Embryonic facial prominence (tissue), 1 donor: ENCODE measurements around the gene CCDC102A.

Experiments used
- DNase-seq: peaks from one replicate; pipeline ENCODE4 v3.0.0-alpha.2; 2016; ENCODE audit errors: extremely low spot score

Gene CCDC102A

DNA sequence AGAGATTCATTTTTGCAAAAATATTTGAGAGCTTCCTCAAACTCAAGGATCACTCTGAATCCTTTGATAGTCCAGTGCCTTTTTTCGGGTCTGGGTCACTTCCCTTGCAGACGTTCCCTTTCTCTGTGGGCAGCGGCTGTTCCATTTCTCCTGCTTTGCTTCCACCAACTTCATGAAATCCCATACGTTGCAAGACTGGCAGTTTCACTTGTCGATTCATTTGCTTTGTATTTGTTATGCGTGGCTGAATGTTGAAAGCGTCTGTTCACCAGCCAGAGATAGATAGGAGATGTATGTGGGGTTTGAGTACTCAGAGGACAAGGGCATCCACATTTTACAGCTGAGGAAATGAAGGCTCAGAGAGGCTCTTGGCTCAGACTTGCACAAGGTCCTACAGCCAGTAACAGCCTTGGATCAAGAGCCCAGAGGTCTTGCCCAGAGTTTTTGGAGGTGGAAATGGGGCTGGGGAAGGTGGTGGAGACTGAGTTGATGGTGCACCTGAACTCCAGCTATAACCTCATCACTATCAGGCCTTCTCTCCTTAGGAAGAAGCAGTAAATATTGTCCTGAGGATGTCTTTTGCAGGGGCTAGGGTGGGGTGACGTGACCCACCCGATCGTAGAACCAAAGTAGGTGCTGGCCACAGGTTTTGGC lies 1.3 kb upstream of the CCDC102A start:
- no peak for DNase-seq

GRCh38 chr16:57537194-57537505 lies 779 bp upstream of the CCDC102A start:
- DNase-seq = no peak

- peak; percentile 83 for DNase-seq
These were observed 578 bp downstream of the CCDC102A start for GRCh38 chr16:57535680-57536305.

DNA sequence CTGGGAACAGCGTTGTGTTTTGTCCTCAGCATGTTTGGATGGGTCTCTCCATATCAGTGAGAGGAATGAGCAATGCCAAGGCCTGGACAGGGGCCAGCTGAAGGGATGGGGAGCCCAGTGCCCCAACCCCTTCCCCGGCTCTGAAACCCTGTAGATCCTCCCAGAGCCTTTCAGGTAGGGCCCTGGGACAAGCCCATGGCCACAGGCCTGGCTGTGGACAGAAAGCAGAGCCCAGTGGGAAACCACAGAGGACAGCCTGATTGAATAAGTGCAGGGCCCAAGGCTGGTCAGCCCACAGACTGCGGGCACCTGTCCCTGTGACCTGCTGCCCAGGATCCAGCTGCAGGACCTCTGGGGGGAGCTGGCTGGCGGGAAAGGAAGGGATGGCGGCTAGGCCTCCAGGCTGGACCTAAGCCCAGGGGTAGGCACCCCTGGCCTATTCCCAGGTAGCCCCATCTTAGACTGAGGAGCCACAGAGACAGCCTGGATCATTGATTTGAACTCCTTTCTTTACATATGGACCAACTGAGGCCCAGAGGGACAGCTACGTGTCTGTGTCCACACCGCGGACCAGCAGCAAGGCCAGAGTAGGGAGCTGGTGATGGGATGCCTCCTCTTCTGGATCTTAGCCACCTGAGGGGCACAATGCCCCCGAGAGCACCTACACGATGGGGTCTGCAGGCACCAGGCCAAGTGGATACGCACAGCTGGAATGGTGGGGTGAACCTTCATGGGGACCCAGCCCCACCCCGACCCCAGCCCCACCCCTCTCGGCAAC lies 1.3 kb downstream of the CCDC102A start:
- DNase-seq = no peak

DNA sequence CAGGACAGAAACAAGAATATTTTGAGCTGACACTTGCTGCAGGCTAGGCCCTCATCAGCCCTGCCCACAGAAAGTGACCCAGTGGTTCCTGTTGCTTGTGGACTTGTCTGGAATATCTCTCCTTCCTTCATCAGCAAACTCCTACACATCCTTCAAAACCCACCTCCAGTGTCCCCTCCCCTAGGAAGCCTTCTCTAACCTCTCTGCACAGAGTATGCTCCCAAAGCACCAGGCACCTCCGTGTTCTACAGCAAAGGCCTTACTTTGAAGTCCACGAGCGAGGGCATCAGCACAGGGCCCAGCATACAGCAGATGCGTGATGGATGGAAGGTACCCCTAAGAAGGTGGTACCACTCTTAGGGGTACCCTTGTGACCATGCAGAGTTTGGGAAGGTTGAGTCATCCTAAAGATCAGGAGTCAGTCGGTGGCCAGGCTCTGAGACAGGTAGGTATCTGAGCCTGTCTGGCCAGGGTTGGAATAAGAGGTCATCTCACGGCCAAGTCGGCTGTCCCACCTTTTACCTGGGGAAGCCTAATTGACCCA lies 2.0 kb downstream of the CCDC102A start:
- no peak for DNase-seq

- DNase-seq = no peak
These were observed 2.7 kb downstream of the CCDC102A start for GRCh38 chr16:57533431-57534336.

DNA sequence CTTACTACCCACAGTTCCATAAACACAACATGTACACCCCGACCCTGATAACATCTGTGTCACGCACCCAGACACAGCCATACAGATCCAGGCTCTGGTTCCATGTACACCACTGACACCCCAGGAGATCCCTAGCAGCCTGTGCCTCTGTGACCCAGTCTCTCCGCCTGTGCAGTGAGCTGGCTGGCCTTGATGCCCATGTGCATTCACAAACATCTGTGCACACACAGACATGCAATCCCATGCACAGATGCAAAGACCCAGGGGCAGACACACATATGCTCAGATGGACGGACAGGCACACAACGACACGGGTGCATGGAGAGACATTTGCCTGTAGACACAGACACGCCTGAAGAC lies 4.1 kb downstream of the CCDC102A start:
- no peak for DNase-seq

DNA sequence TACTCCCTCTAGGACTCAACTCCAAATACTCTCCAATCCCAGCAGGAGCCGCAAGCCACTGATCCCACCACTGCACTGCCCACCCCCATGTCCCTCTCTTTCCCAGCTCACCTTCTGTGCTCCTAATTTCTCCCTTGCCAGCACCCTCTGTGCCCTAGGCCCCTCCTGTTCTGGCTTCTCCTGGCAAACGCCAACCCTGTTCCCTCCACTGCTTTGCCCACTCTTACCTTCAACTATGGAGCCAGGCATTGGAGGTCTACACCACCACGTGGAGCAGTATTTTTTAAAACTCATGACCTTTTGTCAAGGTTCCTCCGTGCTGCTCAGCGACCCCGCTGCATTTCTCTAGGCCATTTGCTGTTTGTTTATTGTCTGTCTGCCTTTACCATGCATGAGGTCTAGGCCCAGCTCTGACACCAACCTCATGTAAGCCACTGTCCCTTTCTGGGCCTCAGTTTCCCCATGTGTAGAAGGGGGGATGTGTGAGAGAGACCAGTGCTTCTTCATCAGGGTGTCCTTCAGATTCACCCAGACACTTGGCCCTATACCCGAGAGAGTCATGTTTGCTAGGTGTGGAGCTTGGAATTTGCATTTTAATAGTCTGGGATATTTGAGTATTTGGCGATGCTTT lies 4.6 kb downstream of the CCDC102A start:
- no peak for DNase-seq

DNA sequence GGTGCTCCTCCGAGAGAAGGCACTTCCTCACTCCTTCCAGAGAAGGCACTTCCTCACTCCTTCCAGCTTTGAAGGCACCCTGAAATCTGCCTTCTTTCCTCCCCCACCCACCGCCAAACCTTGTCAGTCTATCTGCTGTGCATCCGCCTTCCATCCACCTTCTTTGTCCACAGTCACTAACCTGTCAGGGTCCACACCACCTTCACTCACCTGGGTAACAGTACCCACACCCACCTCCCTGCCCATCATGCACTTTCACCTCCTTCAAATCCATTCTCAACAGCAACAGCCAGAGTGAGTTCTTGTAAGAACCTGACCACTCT lies 5.2 kb downstream of the CCDC102A start:
- DNase-seq = no peak

- no peak for DNase-seq
These were observed 5.7 kb downstream of the CCDC102A start for GRCh38 chr16:57530522-57531252.

DNA sequence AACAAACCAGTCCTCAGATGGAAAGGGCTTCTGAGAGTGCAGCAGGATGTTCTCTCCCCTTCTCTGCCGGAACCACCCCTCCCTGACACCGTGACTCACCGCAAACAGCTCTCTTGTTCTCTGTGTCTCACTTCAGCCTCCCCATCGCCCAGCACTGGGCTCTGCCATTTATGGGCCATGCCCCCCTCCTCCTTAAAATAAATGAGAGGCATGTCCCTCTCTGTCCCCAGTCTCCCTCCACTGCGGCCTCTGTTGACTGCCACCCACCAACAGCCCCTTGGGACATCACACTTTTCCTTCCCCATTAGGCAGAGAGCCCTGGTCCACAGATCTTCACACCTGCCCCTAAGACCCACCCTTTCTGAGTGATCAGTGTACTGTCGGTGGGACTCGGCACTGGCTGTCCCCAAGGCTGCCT lies 6.3 kb downstream of the CCDC102A start:
- no peak for DNase-seq

DNA sequence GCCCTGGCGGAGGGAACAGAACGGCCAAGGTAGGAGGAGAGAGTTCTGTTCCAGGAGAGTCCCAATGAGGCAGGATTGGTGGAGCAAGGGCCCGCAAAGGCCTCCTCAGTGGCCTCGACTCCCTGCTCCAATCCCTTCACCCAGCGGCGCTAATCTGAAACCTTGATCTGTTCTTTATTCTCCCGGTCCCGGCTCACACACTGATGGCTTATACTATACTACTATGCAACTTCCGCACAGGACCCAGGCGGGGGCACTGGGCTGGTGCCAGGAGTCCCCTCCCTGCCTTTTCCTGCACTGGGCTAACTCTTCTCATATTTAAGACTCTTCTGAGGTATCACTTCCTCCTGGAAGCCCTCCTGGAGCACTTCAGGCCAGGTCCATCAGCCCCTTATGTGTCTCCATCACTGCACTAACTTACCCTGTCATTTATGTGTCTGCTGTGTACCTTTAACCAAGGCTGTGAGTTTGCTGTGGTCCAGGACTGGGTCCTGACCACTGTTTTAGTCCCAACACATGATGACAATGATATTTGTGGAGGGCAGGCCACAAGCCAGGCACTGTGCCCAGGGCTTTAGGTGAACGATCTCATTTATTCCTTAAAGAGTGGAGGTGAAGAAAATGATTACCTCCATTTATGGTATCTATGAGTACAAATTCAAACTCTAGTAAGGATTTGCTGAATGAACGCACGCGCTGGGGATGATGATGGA lies 6.8 kb downstream of the CCDC102A start:
- DNase-seq = no peak

DNA sequence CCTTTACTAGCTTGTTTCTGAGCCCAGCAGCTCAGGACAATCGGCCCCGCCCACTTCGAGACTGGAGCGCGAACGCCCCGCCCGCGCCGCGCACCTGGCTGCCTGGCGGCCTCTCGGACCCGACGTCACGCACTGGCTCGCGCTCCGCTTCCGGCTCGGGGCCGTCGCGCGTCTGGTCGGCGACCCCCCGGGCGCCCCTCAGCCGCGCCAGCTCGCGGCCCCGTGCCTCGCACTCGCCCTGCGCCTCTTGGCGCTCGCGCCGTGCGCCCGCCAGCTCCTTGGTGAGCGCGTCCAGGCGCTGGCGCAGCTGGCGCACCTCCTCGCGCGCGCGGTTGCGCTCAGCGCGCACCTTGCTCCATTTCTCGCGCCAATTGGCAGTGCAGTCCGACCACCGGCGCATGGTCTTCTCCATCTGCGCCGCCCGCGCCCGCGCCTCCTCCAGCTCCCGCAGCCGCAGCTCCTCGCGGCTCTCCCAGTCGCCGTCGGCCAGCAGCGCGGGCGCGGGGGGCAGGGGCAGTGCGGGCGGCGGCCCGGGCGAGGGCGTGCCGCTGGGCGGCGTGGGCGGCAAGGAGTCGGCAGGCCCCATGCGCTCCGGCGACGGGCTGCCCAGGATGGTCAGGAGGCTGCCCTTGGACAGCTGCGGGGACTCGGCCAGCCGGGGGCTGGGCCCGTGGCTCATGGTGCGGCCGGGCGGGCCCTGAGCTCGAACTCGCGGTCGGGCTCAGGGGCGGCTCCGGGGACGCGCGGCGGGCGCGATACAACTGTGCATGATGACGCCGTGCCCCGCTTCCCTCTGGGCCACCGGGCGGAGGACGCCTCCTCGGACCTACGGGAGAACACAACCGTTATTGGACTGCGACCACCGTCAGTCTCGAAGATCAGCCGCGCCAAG lies 7.6 kb downstream of the CCDC102A start:
- DNase-seq = no peak

DNA sequence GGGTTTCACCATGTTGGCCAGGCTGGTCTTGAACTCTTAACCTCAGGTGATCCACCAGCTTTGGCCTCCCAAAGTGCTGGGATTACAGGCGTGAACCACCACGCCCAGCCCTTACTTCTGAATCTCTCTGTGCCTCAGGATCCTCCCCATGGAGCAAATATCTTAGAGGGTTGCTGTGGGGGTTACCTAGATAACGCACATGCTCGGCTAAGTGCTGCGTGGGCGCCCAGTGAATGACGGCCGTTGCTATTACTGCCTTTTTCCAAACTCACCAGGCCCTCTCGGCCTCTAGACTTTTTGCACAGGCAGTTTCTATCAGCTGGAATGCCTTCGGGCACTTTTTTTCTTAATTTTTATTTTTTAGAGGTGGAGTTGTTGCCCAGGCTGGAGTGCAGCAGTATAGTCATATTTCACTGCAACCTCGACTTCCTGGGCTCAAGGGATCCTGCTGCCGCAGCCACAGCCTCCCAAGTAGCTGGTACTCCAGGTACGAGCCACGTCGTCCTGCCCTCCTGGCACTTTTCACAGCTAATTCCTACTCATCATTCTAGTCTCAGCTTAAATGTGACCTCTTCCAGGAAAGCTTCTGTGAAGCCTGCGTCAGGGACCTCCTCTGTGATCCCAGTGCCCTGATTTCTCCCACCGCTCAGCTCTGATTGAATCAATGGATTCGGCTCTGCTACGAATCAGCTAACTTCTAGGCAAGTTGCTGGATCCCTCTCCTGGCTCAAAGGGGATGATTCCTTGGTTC lies 8.6 kb downstream of the CCDC102A start:
- no peak for DNase-seq

DNA sequence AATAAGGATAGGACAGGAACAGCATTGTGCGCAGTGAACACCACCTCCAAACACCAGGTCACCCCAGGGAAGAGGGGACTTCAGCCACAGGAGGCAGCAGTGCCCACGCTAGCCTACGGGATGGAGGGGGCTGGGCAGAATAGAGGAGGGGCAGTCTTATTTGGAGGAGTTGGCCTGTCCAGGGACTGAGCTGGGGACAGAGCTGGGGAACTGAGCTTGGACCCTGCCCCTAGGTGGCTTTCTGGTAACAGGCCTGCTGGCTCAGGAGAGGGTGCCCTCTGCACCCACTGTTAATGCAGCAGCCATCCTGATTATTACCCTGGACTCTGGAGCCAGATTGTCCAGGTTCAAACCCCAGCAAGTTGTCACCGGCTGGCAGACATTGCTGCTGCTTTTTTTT lies 9.3 kb downstream of the CCDC102A start:
- no peak for DNase-seq

- DNase-seq = no peak
These were observed 9.9 kb downstream of the CCDC102A start for GRCh38 chr16:57526498-57526897.

DNA sequence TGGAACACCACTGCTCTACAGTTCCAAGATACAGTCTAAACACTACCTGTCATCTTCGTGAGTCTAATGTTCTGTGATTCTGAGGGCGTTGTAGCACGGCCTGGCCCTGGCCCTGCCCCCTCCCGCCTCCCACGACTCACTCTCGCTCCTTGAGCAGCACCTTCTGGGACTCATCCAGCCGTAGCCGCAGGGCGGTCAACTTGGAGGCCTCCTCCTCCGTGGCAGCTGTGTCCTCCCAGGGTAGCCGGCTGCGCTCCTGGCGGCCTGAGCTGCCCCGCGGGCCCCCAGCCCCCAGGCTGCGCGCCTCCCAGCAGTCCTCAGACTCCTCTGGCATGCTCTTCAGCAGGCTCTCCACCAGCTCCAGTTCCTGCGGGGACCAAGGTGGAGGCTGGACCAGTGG lies 10.6 kb downstream of the CCDC102A start:
- no peak for DNase-seq

DNA sequence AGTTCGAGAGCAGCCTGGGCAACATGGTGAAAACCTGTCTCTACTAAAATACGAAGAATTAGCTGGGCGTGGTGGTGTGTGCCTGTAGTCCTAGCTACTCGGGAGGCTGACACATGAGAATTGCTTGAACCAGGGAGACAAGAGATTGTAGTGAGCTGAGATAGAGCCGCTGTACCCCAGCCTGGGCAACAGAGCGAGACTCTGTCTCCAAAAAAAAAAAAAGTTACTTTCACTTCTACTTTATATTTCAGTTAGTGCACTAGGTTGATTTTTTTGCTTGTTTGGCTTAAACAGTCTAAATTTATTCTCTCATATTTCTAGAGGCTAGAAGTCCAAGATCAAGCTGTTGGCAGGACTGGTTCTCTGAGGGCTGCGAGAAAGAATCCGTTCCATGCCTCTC lies 13.4 kb downstream of the CCDC102A start:
- DNase-seq = no peak
